ENCODE results near the gene TERT. TPM values are rescaled to one million over a fixed set of nuclear protein-coding genes. Genes with fewer than 3 reads are reported as not detected.

The TERT gene
- total and polyA plus RNA-seq, 10 of the 15 experiments (the other 5 are each of a cell fraction or from before 2014, with no cell fraction given) = 0.08 to 21.5 (median 5.0) TPM

- TF ChIP-seq EED (IDR thresholded peaks at IDR 0.05; ENCODE audit: low read depth) (no peak), BHLHE40 (IDR thresholded peaks at IDR 0.05; ENCODE audit: borderline replicate concordance in 1 of 2, low read depth in 2 of 2, low read length in 1 of 2) (no peak), USF2 (IDR thresholded peaks at IDR 0.05; ENCODE audit: borderline replicate concordance, low read depth, low read length) (no peak), RAD51 (IDR thresholded peaks at IDR 0.05) (no peak), SMC3 (IDR thresholded peaks at IDR 0.05; ENCODE audit: borderline replicate concordance, low read length) (no peak), NR2C2 (IDR thresholded peaks at IDR 0.05; ENCODE audit: borderline replicate concordance, control insufficient read depth, insufficient read length, low read depth) (no peak)
- SMC1A ChIA-PET (ENCODE audit: uncharacterized antibody, unreplicated experiment) = interaction anchor here (1.0 to 2.8 kb wide), 3 partner anchors 10 to 19 kb away, joined by 3 to 8 read pairs (median 4); no protein-coding TSS in a partner anchor
- Histone ChIP-seq H2AFZ (ENCODE audit: control insufficient read depth, low read depth, low read length) (no peak overlapping the region), H3K36me3 (ENCODE audit: control insufficient read depth in 2 of 2, insufficient read depth in 2 of 2, low read length in 1 of 2) (no peaks in the 10 kb centered on the region; a peak in 1 of 4 replicates), H3K79me2 (ENCODE audit: control insufficient read depth, insufficient read depth, low read length) (no peaks in the 10 kb centered on the region), H3K4me2 (ENCODE audit: control insufficient read depth, insufficient read depth) (no peak overlapping the region), H3K9ac (ENCODE audit: control insufficient read depth, insufficient read depth, low read length) (no peak overlapping the region), H3K4me1 (ENCODE audit: control insufficient read depth, insufficient read depth, low read length) (no peaks in the 10 kb centered on the region), H3K9me3 (replicated peaks; ENCODE audit: control insufficient read depth, insufficient read depth, low read length) (no peaks in the 10 kb centered on the region; the same call in 2 of the 3 replicates), H4K20me1 (ENCODE audit: control insufficient read depth, insufficient read depth) (no peaks in the 10 kb centered on the region; the same call in 1 of the 2 replicates), H3K4me3 (no peak overlapping the region), H3K27me3 (replicated peaks in 1 of 2; ENCODE audit: control insufficient read depth in 2 of 2, insufficient read depth in 2 of 2, low read length in 1 of 2) (no peaks in the 10 kb centered on the region; a peak in 1 of 4 replicates), H3K27ac (ENCODE audit: control insufficient read depth, insufficient read depth) (no peak overlapping the region)
- CTCF ChIA-PET = interaction anchor here (1.7 kb wide), 1 partner anchor 43 kb away, joined by 7 read pairs; no protein-coding TSS in a partner anchor
- ATAC-seq (no peak), FAIRE-seq (no peak), DNase-seq (ENCODE audit: low read depth, low spot score) (no peak)
- BruUV-seq (replicated peaks) = no TSS peak
- intact Hi-C loops (cut with micrococcal nuclease; ENCODE audit: unreplicated experiment) (no loop called here), in situ Hi-C loops (cut with MboI) (no loop called here)
- WGBS (ENCODE audit: insufficient coverage, insufficient replicate concordance, low lambda C conversion rate, missing lambda C conversion rate) = 62% methylated on average over 19 of the region's 19 CpGs
- POLR2A ChIA-PET = interaction anchor here (3.0 kb wide), 1 partner anchor 17 kb away, joined by 14 read pairs; no protein-coding TSS in a partner anchor
- RAD21 ChIA-PET (ENCODE audit: unreplicated experiment) = no interaction called here
These were observed 3.2 kb upstream of the TERT start for GRCh38 chr5:1298067-1298551.
